DMS53 (cell line): Measurements from ENCODE around the gene MYRF.

Source experiments
- DNase-seq: peaks from one replicate; lab custom pipeline; 2025; lab: John Stamatoyannopoulos, UW

MYRF gene

GRCh38 chr11:61795459-61795858 lies 43.0 kb downstream of the MYRF start:
- no peak for DNase-seq

- DNase-seq = no peak
Measured at GRCh38 chr11:61795876-61796526, 43.6 kb downstream of the MYRF start.

GRCh38 chr11:61797263-61797944 lies 45.0 kb downstream of the MYRF start:
- peak; percentile 88 for DNase-seq

GRCh38 chr11:61799665-61800284 lies 47.3 kb downstream of the MYRF start:
- no peak for DNase-seq

- peak; percentile 38 for DNase-seq
Measured at GRCh38 chr11:61800331-61801281, 48.2 kb downstream of the MYRF start.

GRCh38 chr11:61802605-61803004 lies 50.2 kb downstream of the MYRF start:
- no peak for DNase-seq

- no peak for DNase-seq
Measured at GRCh38 chr11:61803889-61804647, 51.6 kb downstream of the MYRF start.

- no peak for DNase-seq
Measured at GRCh38 chr11:61805146-61805545, 52.7 kb downstream of the MYRF start.

- DNase-seq = no peak
Measured at GRCh38 chr11:61806785-61807184, 54.3 kb downstream of the MYRF start.

- DNase-seq = no peak
Measured at GRCh38 chr11:61810671-61811175, 58.3 kb downstream of the MYRF start.

- no peak for DNase-seq
Measured at GRCh38 chr11:61811831-61812230, 59.4 kb downstream of the MYRF start.

- no peak for DNase-seq
Measured at GRCh38 chr11:61812736-61813411, 60.4 kb downstream of the MYRF start.

GRCh38 chr11:61814247-61814957 lies 62.0 kb downstream of the MYRF start:
- peak; percentile 86 for DNase-seq

- DNase-seq = peak; percentile 99
Measured at GRCh38 chr11:61814958-61815789, 62.7 kb downstream of the MYRF start.

- DNase-seq = peak; percentile 96
Measured at GRCh38 chr11:61815790-61816735, 63.6 kb downstream of the MYRF start.

- DNase-seq = peak; percentile 99
Measured at GRCh38 chr11:61816736-61817455, 64.5 kb downstream of the MYRF start, which contains the start of gene FADS1. TSS of gene FADS1 (minus strand) at chr11:61817003. CDS start at chr11:61816929, 74 bp downstream.
